Transverse colon (tissue), 4 donors: ENCODE measurements around the gene MIA. TPM values are rescaled to one million over a fixed set of nuclear protein-coding genes. Genes with fewer than 3 reads are reported as not detected.
"Not testable (repeated sequence)": the region's sequence is repeated elsewhere in the genome, so short reads cannot be mapped to it uniquely, and the experiment has no call there.

Experiments
- DNase-seq: peaks from one replicate; pipeline ENCODE4 v3.0.0-alpha.2; 2019
- H3K27ac ChIP-seq, 4 donors: fragments of 200-600 bp; sonication (generic); 2 replicates each; pipeline ENCODE4 v1.5.1; 2016 to 2018; ENCODE audit warnings: inconsistent platforms in 4 of 4
- H3K27me3 ChIP-seq: fragments of 200-600 bp; sonication (generic); 2 replicates; pipeline ENCODE4 v1.5.1; 2017; ENCODE audit warnings: inconsistent platforms
- H3K36me3 ChIP-seq, 4 donors: fragments of 200-600 bp; sonication (generic); 2 replicates each; pipeline ENCODE4 v1.5.1; 2017 to 2019; ENCODE audit warnings: inconsistent platforms in 4 of 4
- H3K4me1 ChIP-seq, 4 donors: fragments of 200-600 bp; sonication (generic); 2 replicates each; pipeline ENCODE4 v1.5.1; 2017 to 2020; ENCODE audit warnings: inconsistent platforms in 4 of 4
- H3K4me3 ChIP-seq, 4 donors: fragments of 200-600 bp; sonication (generic); 1 replicate in 1 of 4; 2 replicates in 3 of 4; pipeline versions ENCODE4 v1.5.1 to v1.6.1; 2017 to 2019; ENCODE audit warnings: inconsistent platforms in 4 of 4
- H3K9me3 ChIP-seq, 2 donors: fragments of 200-600 bp; sonication (generic); 2 replicates each; pipeline ENCODE4 v1.5.1; 2017 to 2019; ENCODE audit warnings: inconsistent platforms in 2 of 2
- EP300 ChIP-seq: sonication (generic); formaldehyde crosslinking; IDR thresholded peaks from one replicate; pipeline ENCODE4 v1.6.1; 2017; ENCODE audit warnings: antibody characterized with exemption, low read depth
- POLR2A ChIP-seq: fragments of 450-650 bp; IDR thresholded peaks from one replicate; pipeline ENCODE4 v1.6.1; 2016; ENCODE audit warnings: antibody characterized with exemption, mild to moderate bottlenecking, moderate library complexity
- POLR2AphosphoS5 ChIP-seq, 3 donors: sonication (generic); formaldehyde crosslinking; IDR thresholded peaks; one replicate each; pipeline ENCODE4 v1.6.1; 2016; ENCODE audit warnings: antibody characterized with exemption in 3 of 3
- WGBS, 2 donors: methylation state at CpG; one replicate each; pipeline ENCODE4 v1.1.5; 2018; ENCODE audit warnings: low coverage in 1 of 2; 5-methylcytosine and 5-hydroxymethylcytosine counted together
- in situ Hi-C, 4 donors: fragments of 200-750 bp; cut with MboI; loops; one replicate each; pipeline versions ENCODE4 v1.15.0 to v1.15.1; 2017; ENCODE audit warnings: low sequenced_read_pairs in 3 of 4, low pct_ligation_motif_present in 1 of 4, low pct_unique_long_range_greater_than_20kb in 1 of 4
- intact Hi-C: fragments of 100-400 bp; cut with DNase I; formaldehyde crosslinking; loops from one replicate; pipeline ENCODE4 v1.15.1; 2023; ENCODE audit warnings: low total_unique reads
- total RNA-seq, 4 donors: library from RNA; depleted of rRNA; stranded (reverse); fragments of >200 nt; gene quantifications; one replicate each; pipeline ENCODE4 v1.1.0, GENCODE V29; 2016
- TF ChIP-seq, protein P1 (sequence below), 5 experiments: fragments of 200-600 bp in 3 of 5; fragments of 450-650 bp in 2 of 5; sonication (generic) in 3 of 5; IDR thresholded peaks; 1 replicate in 2 of 5; 2 replicates in 3 of 5; pipeline ENCODE4 v1.5.1; 2016 to 2017; ENCODE audit warnings: antibody characterized with exemption in 5 of 5, inconsistent platforms in 3 of 5, mild to moderate bottlenecking in 2 of 5, moderate library complexity in 1 of 5

The MIA gene
- total RNA-seq, 4 donors from 2014 or later, result 5.7 to 23.3 TPM; not detected in 2

GRCh38 chr19:40813182-40813581 is 37.9 kb downstream of the MIA start:
- in situ Hi-C loops (loop anchor here in 2 of 4 donors (10.0 to 25.0 kb wide), 2 partner anchors 101 to 148 kb away; partner anchors contain the start of genes COQ8B (in 1 of the 2) and ITPKC (in 1 of the 2)), intact Hi-C loops (loop anchor here (5.0 kb wide), 1 partner anchor 319 kb away; no protein-coding TSS in a partner anchor)
- Histone ChIP-seq H3K36me3 (no peaks in the 10 kb centered on the region), H3K4me1 (peaks cover 0 to 37% (median 24%) of the 10 kb centered on the region in 4 donors), H3K4me3 (no peak overlapping the region), H3K27ac (peak overlapping the region in 1 of 4 donors; percentile 19), H3K9me3 (no peaks in the 10 kb centered on the region), H3K27me3 (no peaks in the 10 kb centered on the region)
- no peak for DNase-seq
- TF ChIP-seq EP300 (no peak), POLR2A (no peak), POLR2AphosphoS5 (IDR thresholded peaks at IDR 0.05) (no peak)
- TF ChIP-seq, protein P1, sequence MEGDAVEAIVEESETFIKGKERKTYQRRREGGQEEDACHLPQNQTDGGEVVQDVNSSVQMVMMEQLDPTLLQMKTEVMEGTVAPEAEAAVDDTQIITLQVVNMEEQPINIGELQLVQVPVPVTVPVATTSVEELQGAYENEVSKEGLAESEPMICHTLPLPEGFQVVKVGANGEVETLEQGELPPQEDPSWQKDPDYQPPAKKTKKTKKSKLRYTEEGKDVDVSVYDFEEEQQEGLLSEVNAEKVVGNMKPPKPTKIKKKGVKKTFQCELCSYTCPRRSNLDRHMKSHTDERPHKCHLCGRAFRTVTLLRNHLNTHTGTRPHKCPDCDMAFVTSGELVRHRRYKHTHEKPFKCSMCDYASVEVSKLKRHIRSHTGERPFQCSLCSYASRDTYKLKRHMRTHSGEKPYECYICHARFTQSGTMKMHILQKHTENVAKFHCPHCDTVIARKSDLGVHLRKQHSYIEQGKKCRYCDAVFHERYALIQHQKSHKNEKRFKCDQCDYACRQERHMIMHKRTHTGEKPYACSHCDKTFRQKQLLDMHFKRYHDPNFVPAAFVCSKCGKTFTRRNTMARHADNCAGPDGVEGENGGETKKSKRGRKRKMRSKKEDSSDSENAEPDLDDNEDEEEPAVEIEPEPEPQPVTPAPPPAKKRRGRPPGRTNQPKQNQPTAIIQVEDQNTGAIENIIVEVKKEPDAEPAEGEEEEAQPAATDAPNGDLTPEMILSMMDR (IDR thresholded peaks at IDR 0.05), result no peak
- WGBS, 2 donors, result 64% methylated on average over 4 of the region's 4 CpGs; no CpG with 5 or more reads in 1 of the 2 donors

GRCh38 chr19:40815223-40815622 is 39.9 kb downstream of the MIA start:
- Histone ChIP-seq H3K36me3 (no peaks in the 10 kb centered on the region), H3K27me3 (no peaks in the 10 kb centered on the region), H3K27ac (no peak overlapping the region), H3K4me1 (peaks cover 10 to 48% (median 28%) of the 10 kb centered on the region in 4 donors), H3K4me3 (no peak overlapping the region), H3K9me3 (no peaks in the 10 kb centered on the region)
- no peak for TF ChIP-seq EP300
- TF ChIP-seq, protein P1 (IDR thresholded peaks at IDR 0.05), result no peak
- no peak for TF ChIP-seq POLR2AphosphoS5 (IDR thresholded peaks at IDR 0.05)
- TF ChIP-seq POLR2A, result no peak
- in situ Hi-C loops (loop anchor here in 2 of 4 donors (10.0 to 25.0 kb wide), 2 partner anchors 103 to 150 kb away; partner anchors contain the start of genes COQ8B (in 1 of the 2) and ITPKC (in 1 of the 2)), intact Hi-C loops (no loop called here)
- WGBS, 2 donors, result 74 to 83% methylated on average over 3 to 4 of the region's 4 CpGs
- no peak for DNase-seq

- intact Hi-C loops, H3K27me3 ChIP-seq, H3K9me3 ChIP-seq, H3K36me3 ChIP-seq: not testable (repeated sequence)
- in situ Hi-C loops, result loop anchor here in 2 of 4 donors (10.0 to 25.0 kb wide), 2 partner anchors 106 to 154 kb away; partner anchors contain the start of genes COQ8B (in 1 of the 2) and ITPKC (in 1 of the 2)
- H3K4me1 ChIP-seq, result peaks cover 6 to 39% (median 19%) of the 10 kb centered on the region in 4 donors
- peak overlapping the region; percentile 50 to 70 (median 54) for H3K27ac ChIP-seq
- TF ChIP-seq, protein P1 (IDR thresholded peaks at IDR 0.05), result peak; percentile 26 to 53 (median 33)
- TF ChIP-seq POLR2AphosphoS5 (IDR thresholded peaks at IDR 0.05), result peak in 2 of 3 donors; percentile 24 to 48
- 29 to 100% methylated on average over 1 to 24 of the region's 36 CpGs for WGBS, 2 donors
- DNase-seq, result peak; percentile 86
- H3K4me3 ChIP-seq, result peak overlapping the region in 2 of 4 donors; percentile 17 to 34
Observed at GRCh38 chr19:40818480-40819399, 43.4 kb downstream of the MIA start.
